Stimulated activated naive CD8-positive, alpha-beta T cell treated with anti-CD3 and anti-CD28 coated beads, Interleukin-15, amount 100 ng/mL, for 72 hours (primary cell): Measurements from ENCODE around the gene OR2AE1.
A peak's percentile ranks its signal among the peaks of the same experiment; 100 is the strongest.
"Not testable (repeated sequence)": the region's sequence is repeated elsewhere in the genome, so short reads cannot be mapped to it uniquely, and the experiment has no call there.

Source experiments
- ATAC-seq: fragments of 150-1000 bp; cut with Tn5 transposase; 2 replicates; pipeline ENCODE4 v1.10.0; 2021; ENCODE audit warnings: mild to moderate bottlenecking, moderate library complexity
- DNase-seq, 2 donors: peaks; one replicate each; pipeline ENCODE4 v3.0.0; 2021 to 2022
- H3K27ac Mint-ChIP-seq, 2 donors: one replicate each; pipeline ENCODE4 v1.8.0; 2022; ENCODE audit warnings: mild to moderate bottlenecking in 2 of 2, mixed read lengths in 2 of 2, moderate library complexity in 2 of 2
- H3K27me3 Mint-ChIP-seq: one replicate; pipeline ENCODE4 v1.8.0; 2022; ENCODE audit warnings: mixed read lengths
- H3K4me1 Mint-ChIP-seq: one replicate; pipeline ENCODE4 v1.8.0; 2022; ENCODE audit warnings: mild to moderate bottlenecking, mixed read lengths
- H3K4me3 Mint-ChIP-seq, 2 donors: one replicate each; pipeline ENCODE4 v1.8.0; 2022; ENCODE audit warnings: mild to moderate bottlenecking in 2 of 2, mixed read lengths in 2 of 2, moderate library complexity in 1 of 2
- H3K9me3 Mint-ChIP-seq, 2 donors: one replicate each; pipeline ENCODE4 v1.8.0; 2022; ENCODE audit warnings: mixed read lengths in 2 of 2

The OR2AE1 gene, protein sequence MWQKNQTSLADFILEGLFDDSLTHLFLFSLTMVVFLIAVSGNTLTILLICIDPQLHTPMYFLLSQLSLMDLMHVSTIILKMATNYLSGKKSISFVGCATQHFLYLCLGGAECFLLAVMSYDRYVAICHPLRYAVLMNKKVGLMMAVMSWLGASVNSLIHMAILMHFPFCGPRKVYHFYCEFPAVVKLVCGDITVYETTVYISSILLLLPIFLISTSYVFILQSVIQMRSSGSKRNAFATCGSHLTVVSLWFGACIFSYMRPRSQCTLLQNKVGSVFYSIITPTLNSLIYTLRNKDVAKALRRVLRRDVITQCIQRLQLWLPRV

DNA sequence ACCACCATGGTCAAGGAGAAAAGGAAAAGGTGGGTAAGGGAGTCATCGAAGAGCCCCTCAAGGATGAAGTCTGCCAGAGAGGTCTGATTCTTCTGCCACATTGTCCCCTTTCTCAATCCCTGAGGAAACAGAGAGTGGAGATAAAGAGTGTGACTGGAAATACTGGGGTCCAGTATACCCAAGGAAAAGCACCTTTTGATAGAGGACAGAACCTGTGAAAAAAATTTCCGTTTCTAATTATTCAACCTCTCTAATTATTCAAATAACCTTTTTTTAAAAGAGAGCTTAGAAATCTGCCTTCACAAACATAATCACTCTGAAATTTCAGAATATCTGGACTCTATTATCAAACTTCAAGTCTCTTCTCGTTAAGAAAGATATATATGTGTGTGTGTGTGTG is at the start of gene OR2AE1:
Gene OR2AE1, minus strand, starts transcription at position 101 of the 400 bp plus-strand sequence. Its CDS starts 0 bp downstream, at position 101.
- Mint-ChIP-seq H3K4me1 (no peaks in the 10 kb centered on the region), H3K27me3 (no peaks in the 10 kb centered on the region), H3K9me3 (no peaks in the 10 kb centered on the region), H3K4me3 (no peak within 1 kb of the TSS), H3K27ac (peak within 1 kb of the TSS in 1 of 2 donors; percentile 2)
- no peak for DNase-seq
- no peak for ATAC-seq

DNA sequence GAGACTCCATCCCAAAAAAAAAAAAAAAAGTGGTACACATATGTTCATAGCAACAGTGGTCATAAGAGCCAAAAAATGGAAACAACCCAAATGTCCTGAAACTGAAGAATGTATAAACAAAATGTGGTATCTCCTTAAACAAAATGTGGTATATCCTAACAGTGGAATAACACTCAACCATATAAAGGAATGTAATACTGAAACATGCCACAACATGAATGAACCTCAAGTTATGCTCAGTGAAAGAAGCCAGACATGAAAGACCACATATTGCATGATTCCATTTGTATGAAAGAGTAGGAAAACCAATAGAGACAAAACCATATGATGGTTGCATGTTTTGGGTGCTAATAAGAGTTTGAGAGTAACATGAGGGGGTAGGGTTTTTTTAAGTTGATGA is 49.5 kb upstream of the OR2AE1 start:
- Mint-ChIP-seq H3K4me3 (no peak overlapping the region), H3K27me3 (peaks cover 28% of the 10 kb centered on the region)

DNA sequence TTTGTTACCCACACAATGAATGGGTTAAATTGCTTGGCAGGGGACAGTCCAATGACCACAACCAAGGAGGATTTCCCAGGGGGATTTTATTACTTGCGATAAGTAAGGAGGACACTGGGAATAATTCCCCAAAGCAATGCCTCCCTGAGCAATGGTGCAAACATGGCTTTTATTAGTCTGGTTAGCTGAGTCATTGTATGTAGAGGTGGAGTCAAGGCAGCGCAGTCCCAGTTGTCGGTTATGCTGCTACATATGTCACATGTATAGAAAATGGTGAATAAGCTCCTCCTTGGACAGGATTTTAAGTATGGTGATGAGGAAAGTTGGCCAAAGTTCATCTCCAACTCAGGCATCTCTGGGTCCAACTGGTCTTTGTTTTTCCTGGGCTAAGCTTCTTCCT is 46.4 kb upstream of the OR2AE1 start:
- no peak overlapping the region for H3K27ac Mint-ChIP-seq
- no peaks in the 10 kb centered on the region for H3K9me3 Mint-ChIP-seq
- no peak for DNase-seq
- peaks cover 22% of the 10 kb centered on the region for H3K27me3 Mint-ChIP-seq
- no peak overlapping the region for H3K4me3 Mint-ChIP-seq
- ATAC-seq: no peak
- peaks cover 13% of the 10 kb centered on the region for H3K4me1 Mint-ChIP-seq

More for the DNA sequence above, 49.5 kb upstream of the OR2AE1 start:
- Mint-ChIP-seq H3K4me1 (peaks cover 30% of the 10 kb centered on the region), H3K9me3 (no peaks in the 10 kb centered on the region), H3K27ac (no peak overlapping the region)
- no peak for ATAC-seq
- DNase-seq: no peak

DNA sequence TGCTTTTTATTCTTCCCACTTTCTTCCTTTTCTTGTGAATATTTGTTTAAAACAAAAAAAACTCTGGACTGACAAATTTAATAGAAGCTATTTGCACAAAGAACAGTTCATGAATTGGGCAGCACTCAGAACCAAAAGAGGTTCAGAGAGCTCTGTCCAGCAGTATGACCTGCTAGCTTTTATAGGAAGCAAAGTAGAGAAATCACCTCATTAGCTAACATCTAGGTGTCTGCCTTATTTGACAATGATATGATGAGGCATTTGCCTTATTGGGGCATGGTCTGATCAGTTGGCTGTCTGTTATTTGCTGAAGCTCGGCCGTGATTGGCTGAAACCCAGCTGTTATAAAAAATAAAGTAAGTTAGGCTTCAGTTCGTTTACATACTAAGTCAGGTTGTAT is 43.3 kb upstream of the OR2AE1 start:
- DNase-seq: no peak
- Mint-ChIP-seq H3K4me3 (peak overlapping the region; percentile 94), H3K4me1 (peaks cover 36% of the 10 kb centered on the region)

DNA sequence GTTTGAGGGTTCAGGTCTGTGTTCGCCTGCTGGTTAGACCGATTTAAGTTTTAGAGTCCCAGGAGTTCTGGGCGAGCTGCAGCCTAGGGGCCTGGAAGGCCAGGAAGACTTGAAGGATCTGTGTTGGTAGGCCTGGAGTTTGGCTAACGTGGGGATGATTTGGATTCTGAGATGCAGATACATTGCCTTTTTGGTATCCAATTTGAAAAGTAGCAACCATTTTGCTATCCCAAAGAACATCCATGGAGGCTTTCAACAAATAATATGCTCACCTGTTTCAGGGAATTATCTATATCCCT is 42.9 kb upstream of the OR2AE1 start:
- H3K27ac Mint-ChIP-seq: peak overlapping the region; percentile 97 to 99
- ATAC-seq (no peak), DNase-seq (no peak)
- peak overlapping the region; percentile 94 for H3K4me3 Mint-ChIP-seq
- H3K9me3 Mint-ChIP-seq: no peaks in the 10 kb centered on the region
- peaks cover 40% of the 10 kb centered on the region for H3K4me1 Mint-ChIP-seq
- no peaks in the 10 kb centered on the region for H3K27me3 Mint-ChIP-seq

More for the DNA sequence above, 43.3 kb upstream of the OR2AE1 start:
- no peaks in the 10 kb centered on the region for H3K27me3 Mint-ChIP-seq
- peak overlapping the region; percentile 97 to 99 for H3K27ac Mint-ChIP-seq
- ATAC-seq: no peak
- H3K9me3 Mint-ChIP-seq: no peaks in the 10 kb centered on the region

DNA sequence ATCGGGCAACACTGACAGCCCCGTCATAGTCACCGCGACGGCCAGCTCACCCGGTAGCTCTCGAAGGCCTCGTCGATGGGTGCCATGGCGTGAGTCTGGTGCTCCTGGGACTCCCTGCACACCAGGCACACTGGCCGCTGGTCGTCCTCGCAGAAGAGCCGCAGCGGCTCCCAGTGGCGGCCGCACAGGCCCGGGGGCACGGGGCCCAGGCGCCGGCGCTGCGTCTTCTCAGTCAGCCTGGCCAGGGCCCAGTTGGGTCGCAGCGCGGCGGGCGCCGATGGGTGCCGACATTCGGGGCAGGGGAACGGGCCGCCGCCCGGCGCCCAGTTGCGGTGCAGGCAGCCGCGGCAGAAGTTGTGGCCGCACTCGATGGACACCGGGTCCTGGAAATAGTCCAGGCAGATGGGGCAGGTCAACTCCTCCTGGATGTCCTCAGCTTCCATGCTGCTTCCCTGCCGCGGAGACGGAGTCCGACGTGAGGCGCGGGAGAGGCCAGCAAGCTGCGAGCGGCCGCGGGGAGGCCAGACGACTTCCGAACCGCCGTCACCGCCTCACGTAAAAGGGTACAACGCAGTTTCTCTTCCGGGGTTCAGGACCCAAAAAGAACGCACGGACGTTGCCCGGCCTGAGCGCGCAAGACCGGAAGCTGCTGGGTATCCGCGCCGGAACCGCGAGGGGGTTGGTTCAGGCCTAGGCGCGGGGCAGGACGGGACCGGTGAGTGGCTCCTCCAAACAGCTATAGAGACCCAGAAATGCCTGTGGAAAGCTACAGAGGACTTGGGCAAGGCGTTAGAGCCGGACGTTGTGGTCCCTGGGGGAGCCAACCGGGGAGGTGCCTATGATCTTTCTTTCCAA is 42.4 kb upstream of the OR2AE1 start, which contains the start of gene TRIM4:
Gene TRIM4, minus strand, starts transcription at position 572 of the 855 bp plus-strand sequence. Its CDS starts 129 bp downstream, at position 443.
- peak; percentile 87 to 94 for DNase-seq
- no peaks in the 10 kb centered on the region for H3K27me3 Mint-ChIP-seq
- peak within 1 kb of the TSS; percentile 94 for H3K4me3 Mint-ChIP-seq
- H3K4me1 Mint-ChIP-seq: peaks cover 45% of the 10 kb centered on the region
- H3K9me3 Mint-ChIP-seq: no peaks in the 10 kb centered on the region
- H3K27ac Mint-ChIP-seq: peak within 1 kb of the TSS; percentile 97 to 99
- ATAC-seq: peak; percentile 99

DNA sequence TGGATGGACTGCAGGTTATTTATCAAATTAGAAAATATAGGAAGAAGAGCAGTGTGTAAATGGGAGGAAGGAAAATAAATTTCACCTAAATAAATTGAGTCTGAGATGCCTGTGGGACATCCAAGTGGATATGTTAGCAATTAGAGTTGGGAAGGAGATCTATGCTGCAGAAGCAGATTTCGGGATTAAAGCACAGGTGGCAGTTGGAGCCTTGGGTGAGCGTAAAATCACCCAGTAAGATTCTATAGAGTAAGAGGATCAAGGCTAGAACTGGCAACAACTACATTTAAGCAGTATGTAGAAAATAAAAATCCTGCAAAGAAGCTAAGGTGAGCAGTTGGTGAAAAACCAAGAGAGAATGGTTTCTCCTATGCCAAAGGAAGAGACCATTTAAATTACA is 34.1 kb upstream of the OR2AE1 start:
- H3K27me3 Mint-ChIP-seq: no peaks in the 10 kb centered on the region
- H3K4me3 Mint-ChIP-seq: no peak overlapping the region
- DNase-seq (no peak), ATAC-seq (no peak)
- no peaks in the 10 kb centered on the region for H3K9me3 Mint-ChIP-seq
- no peak overlapping the region for H3K27ac Mint-ChIP-seq
- H3K4me1 Mint-ChIP-seq: peaks cover 38% of the 10 kb centered on the region

DNA sequence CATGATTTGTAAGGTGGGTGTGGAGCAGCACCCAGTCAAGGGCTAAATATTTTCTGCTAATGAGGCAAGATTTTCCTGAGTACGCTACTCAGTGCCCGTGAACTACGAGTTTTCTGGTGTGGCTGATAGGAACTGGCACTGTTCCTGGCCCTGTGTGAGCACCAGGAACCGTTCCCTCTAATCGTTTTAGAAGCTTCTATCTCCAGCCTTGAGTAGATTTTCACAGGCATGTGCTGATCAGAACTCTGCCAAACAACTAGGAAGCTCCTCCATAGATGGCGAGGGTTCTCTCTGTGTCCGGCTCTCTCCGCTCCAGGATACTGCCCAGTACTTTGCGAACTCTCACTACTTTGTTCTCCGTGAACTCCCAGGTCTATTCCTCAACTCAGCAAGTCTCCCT is 24.7 kb upstream of the OR2AE1 start:
- Mint-ChIP-seq H3K4me1 (peaks cover 7% of the 10 kb centered on the region), H3K27ac (no peak overlapping the region), H3K9me3 (no peaks in the 10 kb centered on the region), H3K27me3 (no peaks in the 10 kb centered on the region), H3K4me3 (no peak overlapping the region)
- DNase-seq: no peak
- ATAC-seq: no peak

DNA sequence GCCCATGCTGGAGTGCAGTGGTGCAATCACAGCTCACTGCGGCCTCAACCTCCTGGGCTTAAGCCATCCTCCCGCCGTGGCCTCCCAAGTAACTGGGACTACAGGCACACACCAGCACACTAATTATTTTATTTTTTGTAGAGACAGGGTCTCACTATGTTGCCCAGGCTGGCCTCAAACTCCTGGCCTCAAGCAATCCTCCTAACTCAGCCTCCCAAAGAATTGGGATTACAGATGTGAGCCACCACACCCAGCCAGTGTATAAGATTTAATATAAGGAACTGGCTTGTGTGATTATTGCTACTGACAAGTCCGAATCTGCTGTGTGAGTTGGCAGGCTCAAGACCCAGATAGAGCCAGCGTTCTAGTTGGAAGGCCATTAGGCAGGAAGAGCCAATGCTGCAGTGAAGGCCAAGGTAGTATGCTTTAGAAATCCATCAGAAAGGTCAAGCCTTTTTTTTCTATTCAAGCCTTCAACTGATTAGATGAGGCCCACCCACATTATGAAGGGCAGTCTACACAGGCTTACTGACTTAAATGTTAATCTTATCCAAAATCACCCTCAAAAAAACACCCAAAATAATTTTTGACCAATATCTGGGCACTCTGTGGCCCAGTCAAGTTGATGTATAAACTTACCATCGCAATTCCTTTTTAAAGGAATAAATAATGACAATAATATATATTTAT is 23.1 kb upstream of the OR2AE1 start:
- DNase-seq: no peak
- Mint-ChIP-seq H3K27me3 (no peaks in the 10 kb centered on the region), H3K4me1 (peaks cover 7% of the 10 kb centered on the region), H3K4me3 (no peak overlapping the region), H3K9me3 (no peaks in the 10 kb centered on the region), H3K27ac (no peak overlapping the region)
- ATAC-seq: no peak

DNA sequence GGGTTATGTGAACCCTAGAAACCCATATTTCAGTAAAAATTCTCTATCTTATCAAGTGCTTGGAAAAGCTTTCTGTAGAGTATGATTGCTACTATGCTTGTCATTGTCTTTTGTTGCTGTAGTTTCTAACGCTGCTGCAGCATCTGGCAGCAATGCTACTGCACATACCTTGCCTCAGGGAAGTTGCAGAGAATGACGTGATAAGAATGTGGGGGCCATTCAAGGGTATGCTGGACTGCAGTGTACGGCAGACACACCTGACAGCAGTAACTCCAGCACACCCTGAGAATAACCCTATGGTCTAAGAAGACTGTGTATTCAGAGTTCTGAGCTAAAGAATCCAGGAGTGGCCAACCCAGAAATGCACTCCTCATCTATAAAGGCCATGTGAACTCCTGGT is 22.0 kb upstream of the OR2AE1 start:
- Mint-ChIP-seq H3K27me3 (no peaks in the 10 kb centered on the region), H3K9me3 (no peaks in the 10 kb centered on the region), H3K4me1 (peaks cover 7% of the 10 kb centered on the region), H3K27ac (no peak overlapping the region), H3K4me3 (no peak overlapping the region)
- DNase-seq: no peak
- no peak for ATAC-seq

DNA sequence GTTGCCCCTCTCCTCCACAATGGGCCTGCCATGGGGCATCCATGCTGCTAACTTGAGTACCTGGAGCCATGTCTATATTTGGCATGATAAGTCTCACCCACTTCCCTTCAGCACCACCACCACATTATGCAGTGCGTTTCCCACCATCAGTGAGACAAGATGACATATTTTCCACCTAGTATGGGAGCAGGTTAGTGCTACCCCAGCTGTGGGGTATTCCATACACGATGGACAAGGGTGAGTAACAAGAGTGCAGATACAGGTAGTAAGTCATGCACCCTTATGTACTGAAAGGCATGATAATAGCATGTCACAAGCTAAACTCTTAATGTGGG is 21.2 kb upstream of the OR2AE1 start:
- peaks cover 13% of the 10 kb centered on the region for H3K4me1 Mint-ChIP-seq
- peak; percentile 43 for ATAC-seq
- no peaks in the 10 kb centered on the region for H3K27me3 Mint-ChIP-seq
- no peak overlapping the region for H3K27ac Mint-ChIP-seq
- H3K9me3 Mint-ChIP-seq: no peaks in the 10 kb centered on the region
- no peak for DNase-seq
- no peak overlapping the region for H3K4me3 Mint-ChIP-seq

DNA sequence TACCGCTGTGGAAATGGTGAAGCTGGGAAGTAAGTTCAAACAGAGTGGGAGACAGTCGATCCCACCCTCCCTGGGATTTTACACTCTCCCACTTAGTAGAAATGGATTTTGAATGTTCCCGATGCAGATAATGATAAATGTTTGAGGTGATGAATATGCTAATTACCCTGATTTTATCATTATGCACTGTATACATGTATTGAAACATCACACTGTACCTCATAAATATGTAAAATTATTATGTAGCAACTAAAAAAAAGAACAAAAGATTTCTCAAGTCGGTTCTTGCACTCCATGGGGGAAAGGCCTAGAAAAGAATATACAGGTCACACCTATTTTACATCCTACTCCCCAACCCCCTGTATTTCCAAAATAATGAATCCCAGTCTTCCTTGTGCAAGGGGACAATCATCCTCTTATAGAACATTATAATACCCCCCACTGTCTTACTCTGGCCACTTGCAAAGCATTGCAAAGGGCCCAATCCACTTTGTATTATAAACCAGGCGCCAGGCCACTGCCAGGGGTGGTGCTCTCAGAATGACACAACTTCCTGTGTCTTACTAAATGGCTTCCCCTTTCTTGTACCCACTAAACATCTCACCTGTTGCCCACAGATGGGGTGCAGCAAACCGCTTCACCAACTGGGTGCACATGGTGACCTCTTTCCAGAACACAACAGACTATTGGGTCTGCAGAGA is 20.6 kb upstream of the OR2AE1 start:
- Mint-ChIP-seq H3K27me3 (no peaks in the 10 kb centered on the region), H3K4me1 (peaks cover 13% of the 10 kb centered on the region), H3K27ac (no peak overlapping the region), H3K4me3 (no peak overlapping the region), H3K9me3 (no peaks in the 10 kb centered on the region)
- DNase-seq: no peak
- peak; percentile 70 for ATAC-seq

DNA sequence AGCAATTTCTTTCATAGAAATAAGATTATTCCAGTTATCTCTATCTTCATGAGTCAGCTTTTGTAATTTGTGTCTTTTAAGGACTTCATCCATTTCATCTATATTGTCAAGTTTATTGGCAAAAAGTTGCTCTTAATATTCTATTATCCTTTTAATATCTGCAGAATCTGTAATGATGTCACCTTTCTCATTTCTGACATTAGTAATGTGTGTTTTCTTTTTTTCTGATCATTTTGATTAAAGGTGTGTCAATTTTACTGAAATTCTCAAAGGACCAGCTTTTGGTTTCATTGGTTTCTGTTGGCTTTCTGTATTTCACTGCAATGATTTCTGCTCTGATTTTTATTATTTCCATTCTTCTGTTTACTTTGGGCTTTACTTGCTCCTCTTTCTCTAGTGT is 17.9 kb upstream of the OR2AE1 start:
- Mint-ChIP-seq H3K4me1 (peaks cover 13% of the 10 kb centered on the region), H3K9me3 (peaks cover 0 to 5% of the 10 kb centered on the region in 2 donors), H3K27me3 (no peaks in the 10 kb centered on the region), H3K27ac (no peak overlapping the region), H3K4me3 (no peak overlapping the region)
- no peak for DNase-seq
- ATAC-seq: no peak

DNA sequence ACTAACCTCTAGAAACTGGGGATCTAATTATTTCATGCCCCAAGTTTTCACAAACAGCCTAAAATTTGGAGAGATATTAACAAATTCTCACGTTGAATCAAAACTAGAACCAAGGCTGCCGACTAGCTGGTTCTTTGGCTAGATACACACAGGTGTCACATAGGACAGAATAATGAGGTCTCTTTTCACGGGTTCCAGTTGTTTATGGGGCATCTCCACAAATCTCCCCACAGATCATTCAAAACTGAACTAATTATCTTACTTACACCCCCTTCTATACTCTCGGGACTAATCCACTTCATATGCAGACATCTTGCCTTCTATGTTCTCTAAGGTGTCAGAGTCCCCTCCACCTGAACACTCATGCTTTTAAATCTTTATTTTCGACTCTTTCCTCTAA is 16.4 kb upstream of the OR2AE1 start:
- DNase-seq: no peak
- Mint-ChIP-seq H3K27ac (no peak overlapping the region), H3K9me3 (peaks cover 0 to 8% of the 10 kb centered on the region in 2 donors), H3K4me3 (no peak overlapping the region), H3K27me3 (no peaks in the 10 kb centered on the region), H3K4me1 (peaks cover 13% of the 10 kb centered on the region)
- ATAC-seq: no peak

DNA sequence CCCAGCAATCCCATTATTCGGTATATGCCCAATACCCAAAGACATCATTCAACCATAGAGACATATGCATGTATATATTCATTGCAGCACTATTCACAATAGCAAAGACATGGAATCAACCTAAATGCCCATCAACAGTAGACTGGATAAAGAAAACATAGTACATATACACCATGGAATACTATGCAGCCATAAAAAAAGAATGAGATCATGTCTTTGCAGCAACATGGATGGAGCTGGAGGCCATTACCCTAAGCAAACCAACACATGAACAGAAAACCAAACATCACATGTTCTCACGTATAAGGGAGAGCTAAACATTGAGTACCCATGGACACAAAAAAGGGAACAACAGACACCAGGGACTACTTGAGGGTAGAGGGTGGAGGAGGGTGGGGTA is 13.5 kb upstream of the OR2AE1 start:
- H3K9me3 Mint-ChIP-seq, H3K27me3 Mint-ChIP-seq, H3K27ac Mint-ChIP-seq, H3K4me1 Mint-ChIP-seq, DNase-seq, H3K4me3 Mint-ChIP-seq, ATAC-seq: not testable (repeated sequence)
